IPS-18c (cell line): ENCODE results near the gene GFOD2.

Experiments used
- H3K4me3 ChIP-seq: 2 replicates; pipeline ENCODE4 v1.7.0; 2013; ENCODE audit warnings: low read depth, mild to moderate bottlenecking, low read length, moderate library complexity; ENCODE audit not compliant: insufficient read depth
- H3K9me3 ChIP-seq: one replicate; pipeline ENCODE4 v1.6.1; 2013; ENCODE audit warnings: mild to moderate bottlenecking, low read length, moderate library complexity; ENCODE audit not compliant: control insufficient read depth, insufficient read depth

Gene GFOD2

GRCh38 chr16:67657017-67657608 is 62.0 kb downstream of the GFOD2 start:
- Histone ChIP-seq H3K9me3 (no peaks in the 10 kb centered on the region), H3K4me3 (no peak overlapping the region)

GRCh38 chr16:67656344-67657016 is 62.6 kb downstream of the GFOD2 start:
- H3K9me3 ChIP-seq: no peaks in the 10 kb centered on the region

GRCh38 chr16:67655363-67655762 is 63.8 kb downstream of the GFOD2 start:
- Histone ChIP-seq H3K9me3 (no peaks in the 10 kb centered on the region), H3K4me3 (no peak overlapping the region)

More at GRCh38 chr16:67656344-67657016, 62.6 kb downstream of the GFOD2 start:
- no peak overlapping the region for H3K4me3 ChIP-seq

GRCh38 chr16:67654403-67654911 is 64.7 kb downstream of the GFOD2 start:
- no peak overlapping the region for H3K4me3 ChIP-seq
- H3K9me3 ChIP-seq: no peaks in the 10 kb centered on the region

GRCh38 chr16:67653789-67654402 is 65.2 kb downstream of the GFOD2 start:
- no peaks in the 10 kb centered on the region for H3K9me3 ChIP-seq
- H3K4me3 ChIP-seq: peak overlapping the region; percentile 63

GRCh38 chr16:67653128-67653788 is 65.9 kb downstream of the GFOD2 start:
- H3K4me3 ChIP-seq: peak overlapping the region; percentile 63
- no peaks in the 10 kb centered on the region for H3K9me3 ChIP-seq

GRCh38 chr16:67652578-67653127 is 66.5 kb downstream of the GFOD2 start:
- peak overlapping the region; percentile 63 for H3K4me3 ChIP-seq
- no peaks in the 10 kb centered on the region for H3K9me3 ChIP-seq

GRCh38 chr16:67651847-67652246 is 67.3 kb downstream of the GFOD2 start:
- Histone ChIP-seq H3K4me3 (no peak overlapping the region), H3K9me3 (no peaks in the 10 kb centered on the region)

GRCh38 chr16:67651039-67651438 is 68.1 kb downstream of the GFOD2 start:
- Histone ChIP-seq H3K9me3 (no peaks in the 10 kb centered on the region), H3K4me3 (no peak overlapping the region)

- Histone ChIP-seq H3K9me3 (no peaks in the 10 kb centered on the region), H3K4me3 (no peak overlapping the region)
These were observed 69.1 kb downstream of the GFOD2 start for GRCh38 chr16:67650023-67650422.

GRCh38 chr16:67649494-67649931 is 69.6 kb downstream of the GFOD2 start:
- H3K4me3 ChIP-seq: no peak overlapping the region

GRCh38 chr16:67648764-67649407 is 70.2 kb downstream of the GFOD2 start:
- H3K4me3 ChIP-seq: no peak overlapping the region

More at GRCh38 chr16:67649494-67649931, 69.6 kb downstream of the GFOD2 start:
- no peaks in the 10 kb centered on the region for H3K9me3 ChIP-seq

GRCh38 chr16:67648088-67648763 is 70.9 kb downstream of the GFOD2 start:
- Histone ChIP-seq H3K9me3 (no peaks in the 10 kb centered on the region), H3K4me3 (no peak overlapping the region)

More at GRCh38 chr16:67648764-67649407, 70.2 kb downstream of the GFOD2 start:
- H3K9me3 ChIP-seq: no peaks in the 10 kb centered on the region

- Histone ChIP-seq H3K9me3 (no peaks in the 10 kb centered on the region), H3K4me3 (no peak overlapping the region)
These were observed 71.4 kb downstream of the GFOD2 start for GRCh38 chr16:67647681-67648080.

- Histone ChIP-seq H3K4me3 (no peak overlapping the region), H3K9me3 (no peaks in the 10 kb centered on the region)
These were observed 71.9 kb downstream of the GFOD2 start for GRCh38 chr16:67647111-67647651.

GRCh38 chr16:67645397-67646121 is 73.6 kb downstream of the GFOD2 start:
- peak overlapping the region; percentile 61 for H3K4me3 ChIP-seq
- no peaks in the 10 kb centered on the region for H3K9me3 ChIP-seq
